Endothelial cell of umbilical vein (primary cell): Measurements from ENCODE around the gene PSMD9. TPM values are rescaled to one million over a fixed set of nuclear protein-coding genes. Genes with fewer than 3 reads are reported as not detected.

Source experiments
- BruUV-seq: library from RNA; stranded (reverse); fragments of 400-500 nt; replicated peaks from 2 replicates; lab custom pipeline; 2021; lab: Mats Ljungman, UMichigan
- CTCF ChIA-PET: fragments of 300-600, 350-600 bp; sonication (Branson Sonifier 250); formaldehyde crosslinking; loops from one replicate; lab custom pipeline; 2021; ENCODE audit warnings: antibody characterized with exemption, inconsistent platforms; lab: Charles Lee
- POLR2A ChIA-PET: fragments of 300-600, 350-600 bp; sonication (Branson Sonifier 250); formaldehyde crosslinking; loops from one replicate; lab custom pipeline; 2021; ENCODE audit warnings: antibody characterized with exemption, inconsistent platforms; lab: Charles Lee
- DNase-seq: peaks from one replicate; pipeline ENCODE4 v3.0.0-alpha.2; 2011; ENCODE audit warnings: low read depth, low spot score
- FAIRE-seq: peaks from 2 replicates; lab custom pipeline; 2011; peaks lifted over from hg19 to GRCh38; lab: Jason Lieb, UNC
- H2AFZ ChIP-seq: 2 replicates; pipeline ENCODE4 v1.6.0; 2012; ENCODE audit warnings: low read depth, low read length, control low read depth, inconsistent platforms
- H3K27ac ChIP-seq: 2 replicates; pipeline ENCODE4 v1.5.1; 2011; ENCODE audit warnings: low read depth, mild to moderate bottlenecking, control low read depth, low read length, moderate library complexity; ENCODE audit not compliant: insufficient read depth
- H3K27me3 ChIP-seq, 2 experiments: 2 replicates each; pipeline versions ENCODE4 v1.6.0 to v1.6.1; 2011; ENCODE audit warnings: low read length in 2 of 2, mixed read lengths in 1 of 2; ENCODE audit not compliant: control insufficient read depth in 2 of 2, insufficient read depth in 2 of 2
- H3K36me3 ChIP-seq, 2 experiments: 2 replicates in 1 of 2; 3 replicates in 1 of 2; pipeline ENCODE4 v1.5.1; 2011; ENCODE audit warnings: low read length in 2 of 2, mild to moderate bottlenecking in 1 of 2, moderate library complexity in 1 of 2; ENCODE audit not compliant: control insufficient read depth in 2 of 2, insufficient read depth in 2 of 2; ENCODE audit errors: extremely low read depth in 1 of 2
- H3K4me1 ChIP-seq: 3 replicates; pipeline ENCODE4 v1.5.1; 2011; ENCODE audit warnings: mild to moderate bottlenecking, low read length; ENCODE audit not compliant: control insufficient read depth, insufficient read depth; ENCODE audit errors: extremely low read depth
- H3K4me2 ChIP-seq: 2 replicates; pipeline ENCODE4 v1.6.1; 2011; ENCODE audit warnings: low read length, control low read depth, mixed read lengths; ENCODE audit not compliant: insufficient read depth
- H3K4me3 ChIP-seq, 3 experiments: fragments of 200-600 bp in 1 of 3; sonication (generic), shearing (Covaris generic) in 1 of 3; replicated peaks in 1 of 3; 2 replicates each; pipeline ENCODE4 v1.5.1; 2011 to 2016; ENCODE audit warnings: control low read depth in 3 of 3, low read length in 3 of 3, mild to moderate bottlenecking in 2 of 3, inconsistent platforms in 1 of 3, low read depth in 1 of 3, moderate library complexity in 1 of 3; ENCODE audit not compliant: insufficient read depth in 1 of 3
- H3K79me2 ChIP-seq: 2 replicates; pipeline ENCODE4 v1.6.0; 2012; ENCODE audit warnings: low read length, inconsistent platforms; ENCODE audit not compliant: control insufficient read depth, insufficient read depth
- H3K9ac ChIP-seq: replicated peaks from 2 replicates; pipeline ENCODE3; 2011; ENCODE audit warnings: low read length, control low read depth; ENCODE audit not compliant: insufficient read depth; ENCODE audit errors: extremely low read depth
- H3K9me1 ChIP-seq: replicated peaks from 3 replicates; pipeline ENCODE4 v1.6.0; 2011; ENCODE audit warnings: mild to moderate bottlenecking, low read length; ENCODE audit not compliant: control insufficient read depth, insufficient read depth; ENCODE audit errors: extremely low read depth
- H3K9me3 ChIP-seq: replicated peaks from 2 replicates; pipeline ENCODE4 v1.5.1; 2012; ENCODE audit warnings: low read length, inconsistent platforms; ENCODE audit not compliant: control insufficient read depth, insufficient read depth
- H4K20me1 ChIP-seq: replicated peaks from 2 replicates; pipeline ENCODE3; 2011; ENCODE audit warnings: mild to moderate bottlenecking, low read length; ENCODE audit not compliant: control insufficient read depth, insufficient read depth; ENCODE audit errors: extremely low read depth
- CTCF ChIP-seq, 2 donors: IDR thresholded peaks; 1 replicate in 1 of 2; 2 replicates in 1 of 2; pipeline ENCODE4 v1.5.1; 2011; ENCODE audit warnings: low read length in 2 of 2, mild to moderate bottlenecking in 2 of 2, moderate library complexity in 2 of 2, control low read depth in 1 of 2, inconsistent platforms in 1 of 2, low read depth in 1 of 2; ENCODE audit not compliant: insufficient read depth in 1 of 2; ENCODE audit errors: extremely low read depth in 1 of 2
- EZH2 ChIP-seq: IDR thresholded peaks from 2 replicates; pipeline ENCODE4 v1.6.1; 2012; ENCODE audit warnings: borderline replicate concordance, low read depth, mild to moderate bottlenecking, moderate library complexity, low read length, inconsistent platforms; ENCODE audit not compliant: severe bottlenecking
- FOS ChIP-seq: IDR thresholded peaks from 2 replicates; pipeline ENCODE4 v1.6.1; 2011; ENCODE audit warnings: mild to moderate bottlenecking, low read length, moderate library complexity, borderline replicate concordance; ENCODE audit not compliant: insufficient read depth
- GATA2 ChIP-seq: IDR thresholded peaks from 2 replicates; pipeline ENCODE4 v1.7.0; 2011; ENCODE audit warnings: low read depth, mild to moderate bottlenecking, moderate library complexity, mixed read lengths, low read length; ENCODE audit not compliant: insufficient read length, insufficient read depth
- JUN ChIP-seq: IDR thresholded peaks from 2 replicates; pipeline ENCODE4 v1.6.1; 2011; ENCODE audit warnings: borderline replicate concordance, low read depth; ENCODE audit not compliant: insufficient read length, insufficient read depth
- MAX ChIP-seq: IDR thresholded peaks from 2 replicates; pipeline ENCODE4 v1.6.1; 2011; ENCODE audit not compliant: insufficient read depth, insufficient read length
- MYC ChIP-seq: IDR thresholded peaks from one replicate; pipeline ENCODE4 v1.6.1; 2011; ENCODE audit warnings: mild to moderate bottlenecking, low read depth, low read length
- POLR2A ChIP-seq: IDR thresholded peaks from 2 replicates; pipeline ENCODE4 v1.6.1; 2012; ENCODE audit warnings: low read depth, mild to moderate bottlenecking, control low read depth, low read length
- POLR2AphosphoS5 ChIP-seq: IDR thresholded peaks from 2 replicates; pipeline ENCODE4 v1.6.1; 2012; ENCODE audit warnings: low read depth, mild to moderate bottlenecking, control low read depth, low read length, moderate library complexity; ENCODE audit not compliant: insufficient read depth
- dilution Hi-C: fragments of 300-500 bp; cut with MboI; formaldehyde crosslinking; loops from one replicate; pipeline ENCODE4 v1.15.0; 2019; ENCODE audit warnings: low sequenced_read_pairs; ENCODE audit not compliant: extremely low pct_ligation_motif_present
- intact Hi-C: fragments of 100-400 bp; cut with micrococcal nuclease; formaldehyde crosslinking; loops from one replicate; pipeline ENCODE4 v1.10.0; 2022
- polyA plus RNA-seq, 4 experiments: library from polyadenylated mRNA; depleted of rRNA in 3 of 4; stranded (reverse) in 3 of 4; unstranded in 1 of 4; fragments of >200 nt; gene quantifications; 2 replicates each; pipeline versions ENCODE4 v1.2.1 to v1.2.3, GENCODE V29; 2011 to 2012; ENCODE audit warnings: missing spikeins in 1 of 4
- total RNA-seq: library from RNA; stranded (reverse); gene quantifications from 2 replicates; pipeline ENCODE4 v1.2.3, GENCODE V29; 2021

Gene PSMD9
- total and polyA plus RNA-seq, 2 donors (not counting 3 experiments of a cell fraction or from before 2014, with no cell fraction given), result 69.2 to 118 TPM

GRCh38 chr12:121957861-121958515 is 69.4 kb downstream of the PSMD9 start:
- Histone ChIP-seq H3K27ac (no peak overlapping the region), H3K4me2 (no peak overlapping the region), H3K9me3 (no peaks in the 10 kb centered on the region), H3K9ac (no peak overlapping the region), H3K4me3 (no peak overlapping the region), H3K36me3 (no peaks in the 10 kb centered on the region), H3K27me3 (no peaks in the 10 kb centered on the region), H3K9me1 (no peaks in the 10 kb centered on the region), H4K20me1 (no peaks in the 10 kb centered on the region), H3K79me2 (no peaks in the 10 kb centered on the region), H3K4me1 (no peaks in the 10 kb centered on the region), H2AFZ (no peak overlapping the region)
- no peak for TF ChIP-seq CTCF (IDR thresholded peaks at IDR 0.05; ENCODE audit: extremely low read depth in 1 of 2, insufficient read depth in 1 of 2, low read depth in 1 of 2, low read length in 2 of 2)
- ChIA-PET POLR2A (no interaction called here), CTCF (interaction anchor here (1.2 to 3.6 kb wide), 3 partner anchors 11 to 41 kb away, joined by 3 to 13 read pairs (median 4); partner anchors contain the start of gene CFAP251)
- no TSS peak for BruUV-seq
- FAIRE-seq (no peak), DNase-seq (no peak)
- intact Hi-C loops, result loop anchor here (2.0 kb wide), 1 partner anchor 65 kb away; no protein-coding TSS in a partner anchor
- dilution Hi-C loops, result no loop called here

- intact Hi-C loops (no loop called here), dilution Hi-C loops (no loop called here)
- no peak for TF ChIP-seq FOS
- TF ChIP-seq POLR2AphosphoS5, result no peak
- TF ChIP-seq GATA2, result no peak
- no peak for TF ChIP-seq MYC
- TF ChIP-seq EZH2, result no peak
- TF ChIP-seq POLR2A, result no peak
- no peak for TF ChIP-seq MAX
- no peak for TF ChIP-seq JUN
- no peak for TF ChIP-seq CTCF (IDR thresholded peaks at IDR 0.05; ENCODE audit: extremely low read depth in 1 of 2, insufficient read depth in 1 of 2, low read depth in 1 of 2, low read length in 2 of 2)
- Histone ChIP-seq H2AFZ (no peak overlapping the region), H3K9me1 (no peaks in the 10 kb centered on the region), H3K27ac (no peak overlapping the region), H3K36me3 (no peaks in the 10 kb centered on the region), H4K20me1 (no peaks in the 10 kb centered on the region), H3K4me1 (no peaks in the 10 kb centered on the region), H3K4me3 (no peak overlapping the region), H3K4me2 (no peak overlapping the region), H3K9me3 (no peaks in the 10 kb centered on the region), H3K27me3 (no peaks in the 10 kb centered on the region), H3K9ac (no peak overlapping the region), H3K79me2 (no peaks in the 10 kb centered on the region)
- CTCF ChIA-PET, result interaction anchor here (1.6 to 3.6 kb wide), 3 partner anchors 10 to 40 kb away, joined by 3 to 13 read pairs (median 5); partner anchors contain the start of gene CFAP251
- no peak for FAIRE-seq
- BruUV-seq, result no TSS peak
- no peak for DNase-seq
- POLR2A ChIA-PET, result no interaction called here
These were observed 70.1 kb downstream of the PSMD9 start for GRCh38 chr12:121958541-121959240.
